ENCODE measurements around the gene ATP6V0A1.

ATP6V0A1 gene

GRCh38 chr17:42512733-42513251 lies 54.1 kb downstream of the ATP6V0A1 start:
- Histone ChIP-seq H3K27me3 (ENCODE audit: low read depth, low read length) (no peaks in the 10 kb centered on the region), H3K27ac (ENCODE audit: low read length) (peak overlapping the region; percentile 32), H3K36me3 (ENCODE audit: control insufficient read depth in 1 of 2, insufficient read depth in 2 of 2, low read length in 2 of 2) (peaks cover 44 to 45% of the 10 kb centered on the region in 2 donors), H3K4me3 (ENCODE audit: low read depth in 1 of 2, low read length in 2 of 2) (no peak overlapping the region), H3K4me1 (ENCODE audit: control insufficient read depth in 1 of 2, insufficient read depth in 2 of 2, low read length in 2 of 2) (peaks cover 3 to 23% of the 10 kb centered on the region in 2 donors), H3K9me3 (ENCODE audit: control insufficient read depth in 1 of 2, low read length in 2 of 2) (no peaks in the 10 kb centered on the region)

GRCh38 chr17:42513686-42514085 lies 55.0 kb downstream of the ATP6V0A1 start:
- no peaks in the 10 kb centered on the region for H3K27me3 ChIP-seq (ENCODE audit: low read depth, low read length)
- H3K9me3 ChIP-seq (ENCODE audit: control insufficient read depth in 1 of 2, low read length in 2 of 2): no peaks in the 10 kb centered on the region
- H3K27ac ChIP-seq (ENCODE audit: low read length): no peak overlapping the region
- H3K4me1 ChIP-seq (ENCODE audit: control insufficient read depth in 1 of 2, insufficient read depth in 2 of 2, low read length in 2 of 2): peaks cover 12 to 31% of the 10 kb centered on the region in 2 donors
- no peak overlapping the region for H3K4me3 ChIP-seq (ENCODE audit: low read depth in 1 of 2, low read length in 2 of 2)
- peaks cover 36 to 38% of the 10 kb centered on the region in 2 donors for H3K36me3 ChIP-seq (ENCODE audit: control insufficient read depth in 1 of 2, insufficient read depth in 2 of 2, low read length in 2 of 2)

DNA sequence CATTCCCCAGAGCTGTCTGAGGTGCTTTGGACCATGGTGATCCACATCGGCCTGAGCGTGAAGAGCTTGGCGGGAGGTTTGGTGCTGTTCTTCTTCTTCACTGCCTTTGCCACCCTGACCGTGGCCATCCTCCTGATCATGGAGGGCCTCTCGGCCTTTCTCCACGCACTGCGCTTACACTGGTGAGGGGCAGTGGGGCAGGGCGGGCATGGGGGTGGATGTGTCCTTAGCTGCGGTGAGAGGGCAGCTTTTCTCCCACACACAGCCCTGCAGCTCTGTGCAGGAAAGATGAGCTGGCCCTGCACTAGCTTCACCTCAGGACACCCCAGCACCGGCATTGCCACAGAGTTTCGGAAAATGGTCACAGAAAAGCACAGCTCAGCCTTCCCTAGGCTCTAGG lies 55.6 kb downstream of the ATP6V0A1 start:
- H3K9me3 ChIP-seq (ENCODE audit: control insufficient read depth in 1 of 2, low read length in 2 of 2): no peaks in the 10 kb centered on the region
- no peak overlapping the region for H3K4me3 ChIP-seq (ENCODE audit: low read depth in 1 of 2, low read length in 2 of 2)
- H3K27me3 ChIP-seq (ENCODE audit: low read depth, low read length): no peaks in the 10 kb centered on the region
- H3K27ac ChIP-seq (ENCODE audit: low read length): no peak overlapping the region
- peaks cover 18 to 36% of the 10 kb centered on the region in 2 donors for H3K4me1 ChIP-seq (ENCODE audit: control insufficient read depth in 1 of 2, insufficient read depth in 2 of 2, low read length in 2 of 2)
- peaks cover 31 to 34% of the 10 kb centered on the region in 2 donors for H3K36me3 ChIP-seq (ENCODE audit: control insufficient read depth in 1 of 2, insufficient read depth in 2 of 2, low read length in 2 of 2)

DNA sequence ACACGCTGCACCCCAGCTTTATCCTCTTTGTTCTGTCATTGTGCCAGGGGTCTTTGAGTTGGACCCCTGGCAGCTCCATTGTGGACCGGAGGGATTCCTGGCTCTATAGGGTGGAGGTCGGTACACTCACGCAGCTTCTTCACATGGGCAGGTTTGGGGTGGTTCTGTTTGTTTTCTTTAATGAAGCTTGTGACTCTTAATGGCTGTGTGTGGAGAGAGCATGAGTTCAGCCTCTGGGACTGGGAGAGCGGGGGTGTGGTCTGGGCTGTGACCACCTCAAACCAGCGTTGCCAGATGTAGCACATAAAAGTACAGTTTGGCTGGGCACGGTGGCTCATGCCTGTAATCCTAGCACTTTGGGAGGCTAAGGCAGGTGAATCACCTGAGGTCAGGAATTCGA lies 56.2 kb downstream of the ATP6V0A1 start:
- no peak overlapping the region for H3K4me3 ChIP-seq (ENCODE audit: low read depth in 1 of 2, low read length in 2 of 2)
- no peaks in the 10 kb centered on the region for H3K27me3 ChIP-seq (ENCODE audit: low read depth, low read length)
- H3K27ac ChIP-seq (ENCODE audit: low read length): no peak overlapping the region
- H3K9me3 ChIP-seq (ENCODE audit: control insufficient read depth in 1 of 2, low read length in 2 of 2): no peaks in the 10 kb centered on the region
- H3K4me1 ChIP-seq (ENCODE audit: control insufficient read depth in 1 of 2, insufficient read depth in 2 of 2, low read length in 2 of 2): peaks cover 24 to 42% of the 10 kb centered on the region in 2 donors
- H3K36me3 ChIP-seq (ENCODE audit: control insufficient read depth in 1 of 2, insufficient read depth in 2 of 2, low read length in 2 of 2): peaks cover 25 to 28% of the 10 kb centered on the region in 2 donors

DNA sequence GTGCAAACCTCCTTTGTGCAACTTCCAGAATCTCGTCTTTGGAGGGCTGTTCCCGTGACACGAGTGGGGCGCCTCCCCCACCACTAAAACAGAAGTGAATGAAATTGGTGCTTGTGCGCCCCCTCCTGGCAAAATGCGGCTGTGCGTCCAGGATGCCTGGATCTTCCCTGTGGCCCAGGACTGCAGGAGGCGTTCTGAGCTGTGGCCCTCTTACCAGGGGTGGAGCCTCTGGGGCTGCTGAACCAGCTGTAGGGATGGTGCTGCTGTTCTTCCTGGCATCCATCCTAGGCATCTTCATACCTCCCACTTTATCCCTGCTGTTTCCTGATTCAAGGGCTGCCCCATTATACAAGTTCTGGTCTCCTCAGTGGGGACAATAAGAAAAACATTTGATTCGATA lies 58.8 kb downstream of the ATP6V0A1 start:
- H3K36me3 ChIP-seq (ENCODE audit: control insufficient read depth in 1 of 2, insufficient read depth in 2 of 2, low read length in 2 of 2): peaks cover 21 to 25% of the 10 kb centered on the region in 2 donors
- no peaks in the 10 kb centered on the region for H3K9me3 ChIP-seq (ENCODE audit: control insufficient read depth in 1 of 2, low read length in 2 of 2)
- peak overlapping the region in 1 of 2 donors; percentile 36 for H3K4me3 ChIP-seq (ENCODE audit: low read depth in 1 of 2, low read length in 2 of 2)
- peak overlapping the region; percentile 97 for H3K27ac ChIP-seq (ENCODE audit: low read length)
- no peaks in the 10 kb centered on the region for H3K27me3 ChIP-seq (ENCODE audit: low read depth, low read length)
- peaks cover 42 to 65% of the 10 kb centered on the region in 2 donors for H3K4me1 ChIP-seq (ENCODE audit: control insufficient read depth in 1 of 2, insufficient read depth in 2 of 2, low read length in 2 of 2)

DNA sequence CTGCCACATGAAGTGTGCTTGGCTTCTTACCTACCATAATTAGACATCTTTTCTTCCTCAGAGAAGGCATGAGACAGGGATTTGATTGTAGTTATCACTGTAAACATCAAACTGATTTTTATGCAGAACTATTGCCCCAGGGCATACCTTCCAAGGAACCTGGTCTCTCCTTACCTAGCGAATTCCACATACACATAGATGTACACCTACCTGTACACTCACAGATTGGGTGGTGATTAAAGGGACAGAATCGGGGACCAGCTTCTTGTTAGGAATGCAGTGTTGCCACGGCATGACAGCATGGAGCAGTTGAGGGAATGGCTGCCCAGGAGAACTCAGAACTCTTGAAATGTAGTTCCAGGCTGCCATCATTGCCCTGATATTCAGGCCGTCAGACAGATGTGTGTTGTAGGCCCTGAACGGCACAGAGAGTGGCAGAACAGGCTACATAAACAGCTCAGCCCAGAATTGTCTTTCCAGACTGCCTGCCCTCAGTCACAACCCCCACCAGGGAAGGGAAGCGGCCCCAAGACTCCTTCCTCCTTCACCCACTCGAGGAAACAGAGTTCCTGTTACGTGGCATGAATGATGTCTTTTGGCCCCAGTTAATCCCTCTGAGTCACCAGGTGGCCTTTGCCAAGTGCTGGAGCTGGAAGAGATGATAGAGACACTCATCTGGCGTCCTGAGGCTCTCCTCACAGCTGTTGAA lies 59.5 kb downstream of the ATP6V0A1 start:
- peak overlapping the region; percentile 7 to 36 for H3K4me3 ChIP-seq (ENCODE audit: low read depth in 1 of 2, low read length in 2 of 2)
- peaks cover 22 to 25% of the 10 kb centered on the region in 2 donors for H3K36me3 ChIP-seq (ENCODE audit: control insufficient read depth in 1 of 2, insufficient read depth in 2 of 2, low read length in 2 of 2)
- H3K27ac ChIP-seq (ENCODE audit: low read length): peak overlapping the region; percentile 97
- peaks cover 44 to 65% of the 10 kb centered on the region in 2 donors for H3K4me1 ChIP-seq (ENCODE audit: control insufficient read depth in 1 of 2, insufficient read depth in 2 of 2, low read length in 2 of 2)
- H3K27me3 ChIP-seq (ENCODE audit: low read depth, low read length): no peaks in the 10 kb centered on the region
- no peaks in the 10 kb centered on the region for H3K9me3 ChIP-seq (ENCODE audit: control insufficient read depth in 1 of 2, low read length in 2 of 2)

DNA sequence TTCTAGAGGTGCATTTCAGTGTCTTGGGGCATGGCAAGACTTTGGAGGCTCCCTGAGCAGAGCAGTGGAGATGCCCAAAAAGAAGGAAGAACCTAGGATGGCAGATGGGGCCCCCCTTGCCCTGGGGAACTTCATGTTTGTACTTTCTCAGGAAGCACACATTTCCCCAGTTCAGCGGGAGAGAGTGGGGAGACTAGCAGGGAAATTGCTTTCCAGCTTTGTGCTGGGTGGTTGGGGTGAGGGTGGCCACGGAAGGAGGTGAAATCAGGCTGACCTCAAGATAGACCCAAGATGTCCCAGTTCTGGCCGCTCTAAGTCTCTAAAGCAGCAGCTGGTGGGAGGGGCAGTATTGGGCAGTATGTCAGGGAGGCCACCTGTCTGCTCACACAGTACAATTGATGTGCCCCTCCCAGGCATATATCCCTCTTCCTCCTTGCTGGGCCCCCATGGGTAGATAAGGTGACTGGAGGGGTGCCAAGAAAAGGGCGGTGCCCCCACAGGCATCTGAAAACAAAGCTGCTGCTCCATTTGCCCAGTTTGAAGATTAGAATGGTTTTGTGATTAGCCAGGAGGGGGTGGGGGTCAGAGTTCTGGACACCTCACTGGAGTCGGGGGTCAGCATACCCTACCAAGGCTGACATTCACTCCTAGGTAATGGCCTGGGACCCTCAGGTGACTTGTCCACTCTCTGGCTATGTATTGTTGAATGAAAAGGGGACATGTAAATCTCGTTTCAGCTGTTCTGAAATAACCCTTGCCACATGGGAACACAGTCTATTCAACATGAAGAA lies 60.3 kb downstream of the ATP6V0A1 start:
- H3K4me3 ChIP-seq (ENCODE audit: low read depth in 1 of 2, low read length in 2 of 2): peak overlapping the region in 1 of 2 donors; percentile 36
- peak overlapping the region; percentile 97 for H3K27ac ChIP-seq (ENCODE audit: low read length)
- peaks cover 17 to 20% of the 10 kb centered on the region in 2 donors for H3K36me3 ChIP-seq (ENCODE audit: control insufficient read depth in 1 of 2, insufficient read depth in 2 of 2, low read length in 2 of 2)
- H3K4me1 ChIP-seq (ENCODE audit: control insufficient read depth in 1 of 2, insufficient read depth in 2 of 2, low read length in 2 of 2): peaks cover 44 to 63% of the 10 kb centered on the region in 2 donors
- H3K9me3 ChIP-seq (ENCODE audit: control insufficient read depth in 1 of 2, low read length in 2 of 2): no peaks in the 10 kb centered on the region
- H3K27me3 ChIP-seq (ENCODE audit: low read depth, low read length): no peaks in the 10 kb centered on the region

DNA sequence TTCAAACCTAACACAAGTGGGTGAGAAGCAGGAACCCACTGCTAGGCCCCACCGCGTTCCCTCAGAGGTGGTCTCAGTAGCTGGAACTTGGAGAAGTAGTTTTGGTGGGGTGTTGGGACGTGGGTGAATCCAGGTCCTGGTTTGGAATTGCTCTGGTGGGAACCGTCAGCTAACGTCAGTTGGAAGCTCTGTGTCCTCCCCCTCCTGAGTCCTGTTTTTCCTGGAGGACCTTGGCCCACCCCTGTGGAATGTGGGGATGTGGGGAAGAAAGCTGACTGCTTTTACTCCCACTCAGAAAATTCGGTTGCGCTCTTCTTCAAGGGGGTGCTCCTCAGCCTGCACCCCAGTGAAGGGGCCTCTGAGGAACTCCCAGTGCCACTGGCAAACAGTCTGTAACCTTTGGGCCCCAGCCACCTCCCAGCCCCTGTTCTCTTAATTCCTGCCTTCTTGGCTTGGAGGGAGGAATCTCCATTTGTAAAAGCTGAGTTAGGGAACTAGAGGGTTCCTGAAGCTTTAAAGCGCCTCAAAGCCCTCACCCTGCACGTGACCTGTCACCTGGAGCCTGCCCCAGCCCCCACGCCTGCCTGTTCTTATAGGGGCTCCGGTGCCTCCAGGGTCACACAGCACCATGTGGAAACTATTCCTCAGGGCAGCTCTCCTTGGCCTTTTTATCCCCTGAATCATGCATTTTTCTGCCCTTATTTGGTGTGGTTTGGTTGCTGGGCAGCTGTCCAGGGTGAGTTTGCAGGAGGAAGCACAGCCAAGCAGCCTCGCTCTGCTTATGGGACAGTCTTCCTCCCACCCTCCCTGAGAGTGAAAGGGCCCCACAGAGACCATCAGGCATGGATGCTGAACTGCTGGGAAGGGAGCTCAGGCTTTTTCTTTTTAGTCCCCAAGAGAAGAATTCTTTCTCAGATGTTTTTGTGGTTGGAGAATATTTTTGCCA lies 61.1 kb downstream of the ATP6V0A1 start:
- peak overlapping the region; percentile 97 for H3K27ac ChIP-seq (ENCODE audit: low read length)
- H3K4me1 ChIP-seq (ENCODE audit: control insufficient read depth in 1 of 2, insufficient read depth in 2 of 2, low read length in 2 of 2): peaks cover 44 to 63% of the 10 kb centered on the region in 2 donors
- peaks cover 8 to 11% of the 10 kb centered on the region in 2 donors for H3K36me3 ChIP-seq (ENCODE audit: control insufficient read depth in 1 of 2, insufficient read depth in 2 of 2, low read length in 2 of 2)
- H3K27me3 ChIP-seq (ENCODE audit: low read depth, low read length): no peaks in the 10 kb centered on the region
- H3K9me3 ChIP-seq (ENCODE audit: control insufficient read depth in 1 of 2, low read length in 2 of 2): no peaks in the 10 kb centered on the region
- peak overlapping the region in 1 of 2 donors; percentile 43 for H3K4me3 ChIP-seq (ENCODE audit: low read depth in 1 of 2, low read length in 2 of 2)

DNA sequence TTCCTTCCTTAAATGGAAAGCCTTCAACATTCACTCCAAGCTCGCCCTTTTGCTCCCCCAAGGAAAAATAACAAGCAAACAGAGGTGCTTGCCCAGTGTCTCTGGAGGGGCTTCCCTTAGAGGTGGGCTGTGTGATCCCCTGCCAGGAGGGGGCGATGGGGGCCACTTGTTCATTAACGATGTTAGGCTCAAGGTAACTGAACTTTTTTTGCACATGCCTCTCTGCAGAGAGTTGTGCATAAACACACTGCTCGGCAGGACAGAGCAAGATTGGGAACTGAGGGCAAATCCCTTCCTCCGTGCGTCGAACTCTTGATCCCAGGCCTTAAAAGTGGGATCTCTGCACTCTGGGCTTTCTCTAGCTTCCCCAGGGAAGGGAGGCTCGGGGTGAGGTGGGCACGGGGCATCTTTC lies 61.9 kb downstream of the ATP6V0A1 start:
- peaks cover 44 to 63% of the 10 kb centered on the region in 2 donors for H3K4me1 ChIP-seq (ENCODE audit: control insufficient read depth in 1 of 2, insufficient read depth in 2 of 2, low read length in 2 of 2)
- no peaks in the 10 kb centered on the region for H3K9me3 ChIP-seq (ENCODE audit: control insufficient read depth in 1 of 2, low read length in 2 of 2)
- peak overlapping the region in 1 of 2 donors; percentile 43 for H3K4me3 ChIP-seq (ENCODE audit: low read depth in 1 of 2, low read length in 2 of 2)
- peaks cover 8 to 11% of the 10 kb centered on the region in 2 donors for H3K36me3 ChIP-seq (ENCODE audit: control insufficient read depth in 1 of 2, insufficient read depth in 2 of 2, low read length in 2 of 2)
- peak overlapping the region; percentile 97 for H3K27ac ChIP-seq (ENCODE audit: low read length)
- no peaks in the 10 kb centered on the region for H3K27me3 ChIP-seq (ENCODE audit: low read depth, low read length)

- peak overlapping the region in 1 of 2 donors; percentile 43 for H3K4me3 ChIP-seq (ENCODE audit: low read depth in 1 of 2, low read length in 2 of 2)
These were observed 62.4 kb downstream of the ATP6V0A1 start for GRCh38 chr17:42521036-42521435.

More at GRCh38 chr17:42521036-42521435, 62.4 kb downstream of the ATP6V0A1 start:
- no peaks in the 10 kb centered on the region for H3K9me3 ChIP-seq (ENCODE audit: control insufficient read depth in 1 of 2, low read length in 2 of 2)
- H3K4me1 ChIP-seq (ENCODE audit: control insufficient read depth in 1 of 2, insufficient read depth in 2 of 2, low read length in 2 of 2): peaks cover 44 to 63% of the 10 kb centered on the region in 2 donors
- peak overlapping the region; percentile 97 for H3K27ac ChIP-seq (ENCODE audit: low read length)
- peaks cover 7 to 8% of the 10 kb centered on the region in 2 donors for H3K36me3 ChIP-seq (ENCODE audit: control insufficient read depth in 1 of 2, insufficient read depth in 2 of 2, low read length in 2 of 2)
- no peaks in the 10 kb centered on the region for H3K27me3 ChIP-seq (ENCODE audit: low read depth, low read length)

Measured in muscle layer of duodenum (tissue), 2 donors.